K562 (cell line): ENCODE data around the gene PRKAG2. TPM values are rescaled to one million over a fixed set of nuclear protein-coding genes. Genes with fewer than 3 reads are reported as not detected.

Source experiments
- ATAC-seq: fragments of 200-7000 bp; cut with Tn5 transposase; 3 replicates; pipeline ENCODE4 v1.9.1; 2020; ENCODE audit warnings: moderate library complexity
- BruUV-seq: library from RNA; stranded (reverse); fragments of 400-500 nt; replicated peaks from 2 replicates; lab custom pipeline; 2021; lab: Mats Ljungman, UMichigan
- CTCF ChIA-PET: fragments of 300-600 bp; formaldehyde crosslinking; extraction: SDS; loops from one replicate; lab custom pipeline; 2021; ENCODE audit warnings: low intra/inter-chr PET ratio; lab: Yijun Ruan, JAX
- POLR2A ChIA-PET: fragments of 300-600, 350-650 bp; sonication (Branson Sonifier 250); formaldehyde crosslinking; extraction: SDS; loops from one replicate; lab custom pipeline; 2021; ENCODE audit warnings: antibody characterized with exemption, inconsistent platforms; lab: Yijun Ruan, JAX
- DNase-seq, 4 experiments: peaks; one replicate each; pipeline versions ENCODE4 v3.0.0 to v3.0.0-alpha.2; 2011 to 2018; ENCODE audit warnings: low spot score in 3 of 4, mixed read lengths in 3 of 4; ENCODE audit errors: extremely low read depth in 1 of 4
- FAIRE-seq: peaks from 2 replicates; lab custom pipeline; 2011; peaks lifted over from hg19 to GRCh38; lab: Jason Lieb, UNC
- H2AFZ ChIP-seq: 2 replicates; pipeline ENCODE4 v1.6.0; 2011; ENCODE audit warnings: low read depth, low read length, control low read depth, inconsistent platforms
- H3K27ac ChIP-seq: fragments of 200-600 bp; 3 replicates; pipeline ENCODE4 v1.8.0; 2011; ENCODE audit warnings: low read depth, mild to moderate bottlenecking, control low read depth, inconsistent platforms, low read length, moderate library complexity, mixed read lengths; ENCODE audit errors: extremely low read depth
- H3K27me3 ChIP-seq, 2 experiments: fragments of 300-600 bp in 1 of 2; 2 replicates in 1 of 2; 3 replicates in 1 of 2; pipeline versions ENCODE4 v1.6.0 to v1.8.0; 2011; ENCODE audit warnings: inconsistent platforms in 2 of 2, low read length in 2 of 2, mild to moderate bottlenecking in 1 of 2, mixed read lengths in 1 of 2, moderate library complexity in 1 of 2; ENCODE audit not compliant: control insufficient read depth in 2 of 2, insufficient read depth in 2 of 2
- H3K36me3 ChIP-seq: fragments of 300-600 bp; 3 replicates; pipeline ENCODE4 v1.8.0; 2011; ENCODE audit warnings: mild to moderate bottlenecking, low read length, inconsistent platforms; ENCODE audit not compliant: control insufficient read depth, insufficient read depth
- H3K4me1 ChIP-seq, 2 experiments: fragments of 200-600 bp in 1 of 2; replicated peaks in 1 of 2; 2 replicates in 1 of 2; 3 replicates in 1 of 2; pipeline versions ENCODE4 v1.5.1 to v1.8.0; 2011; ENCODE audit warnings: inconsistent platforms in 2 of 2, low read length in 2 of 2, mild to moderate bottlenecking in 1 of 2, mixed read lengths in 1 of 2, moderate library complexity in 1 of 2; ENCODE audit not compliant: control insufficient read depth in 2 of 2, insufficient read depth in 2 of 2
- H3K4me2 ChIP-seq: 2 replicates; pipeline ENCODE4 v1.6.1; 2011; ENCODE audit warnings: low read length, control low read depth, inconsistent platforms, mixed read lengths; ENCODE audit not compliant: insufficient read depth
- H3K4me3 ChIP-seq: fragments of 200-600 bp; sonication (generic), shearing (Covaris generic); 2 replicates; pipeline ENCODE4 v1.5.1; 2016; ENCODE audit warnings: control low read depth, inconsistent platforms
- H3K79me2 ChIP-seq: fragments of 200-600 bp; 3 replicates; pipeline ENCODE4 v1.8.0; 2011; ENCODE audit warnings: low read length, inconsistent platforms; ENCODE audit not compliant: control insufficient read depth, insufficient read depth
- H3K9ac ChIP-seq, 2 experiments: 2 replicates each; pipeline versions ENCODE4 v1.6.0 to v1.6.1; 2011; ENCODE audit warnings: low read depth in 2 of 2, low read length in 2 of 2, control low read depth in 1 of 2, inconsistent platforms in 1 of 2, mild to moderate bottlenecking in 1 of 2, mixed read lengths in 1 of 2; ENCODE audit not compliant: insufficient read depth in 1 of 2
- H3K9me1 ChIP-seq: one replicate; pipeline ENCODE4 v1.6.0; 2011; ENCODE audit warnings: inconsistent platforms, mild to moderate bottlenecking, low read length, moderate library complexity; ENCODE audit not compliant: control insufficient read depth, insufficient read depth
- H3K9me3 ChIP-seq: replicated peaks from 2 replicates; pipeline ENCODE4 v1.5.1; 2011; ENCODE audit warnings: low read depth, low read length, inconsistent platforms; ENCODE audit not compliant: control insufficient read depth, insufficient read depth
- H4K20me1 ChIP-seq: replicated peaks from 2 replicates; pipeline ENCODE4 v1.6.1; 2011; ENCODE audit warnings: low read length, inconsistent platforms, mixed read lengths; ENCODE audit not compliant: control insufficient read depth, insufficient read depth
- ARID1B ChIP-seq: fragments of 450-650 bp; IDR thresholded peaks from 2 replicates; pipeline ENCODE4 v1.6.1; 2016; ENCODE audit warnings: antibody characterized with exemption, mild to moderate bottlenecking, inconsistent platforms
- COPS2 ChIP-seq: fragments of 450-650 bp; conservative IDR thresholded peaks from 2 replicates; pipeline ENCODE4 v1.6.1; 2016; ENCODE audit warnings: mild to moderate bottlenecking, moderate library complexity
- HSF4 ChIP-seq: fragments of 250-450 bp; sonication (Bioruptor Pico); IDR thresholded peaks from 2 replicates; pipeline ENCODE4 v2.1.2; 2022; ENCODE audit warnings: mild to moderate bottlenecking, moderate library complexity, borderline replicate concordance
- MAFG ChIP-seq: fragments of 450-650 bp; conservative IDR thresholded peaks from 2 replicates; pipeline ENCODE4 v1.6.1; 2016; ENCODE audit warnings: missing genetic modification characterization, missing compliant biosample characterization
- XRCC5 ChIP-seq: fragments of 200-400 bp; formaldehyde crosslinking; IDR thresholded peaks from 2 replicates; pipeline ENCODE4 v1.6.1; 2017; ENCODE audit warnings: low read depth, mild to moderate bottlenecking, low read length
- ZNF140 ChIP-seq: fragments of 250-450 bp; sonication (Bioruptor Pico); IDR thresholded peaks from 2 replicates; pipeline ENCODE4 v1.8.0; 2021; ENCODE audit warnings: moderate library complexity, mild to moderate bottlenecking, inconsistent platforms
- WGBS: fragments of 100-300 bp; shearing (Covaris generic); methylation state at CpG from one replicate; pipeline ENCODE4 v1.1.6; 2016; ENCODE audit warnings: low coverage, mixed read lengths; ENCODE audit not compliant: insufficient coverage; ENCODE audit errors: missing lambda C conversion rate; 5-methylcytosine and 5-hydroxymethylcytosine counted together
- in situ Hi-C: fragments of 300-500 bp; cut with MboI; formaldehyde crosslinking; loops from 4 replicates; pipeline ENCODE4 v1.15.0; 2018; ENCODE audit warnings: inconsistent platforms, mixed read lengths
- intact Hi-C: fragments of 100-400 bp; cut with micrococcal nuclease; formaldehyde crosslinking; loops from 2 replicates; pipeline ENCODE4 v1.14.2; 2022
- polyA plus RNA-seq, 8 experiments: library from polyadenylated mRNA; depleted of rRNA in 4 of 8; stranded (reverse) in 5 of 8; unstranded in 3 of 8; fragments of >200 nt; fragmentation: Nextera tagmentation in 2 of 8; fragmentation: Illumina TruSeq in 1 of 8; extraction: Ambion mirVana in 2 of 8; extraction: Trizol in 1 of 8; gene quantifications; 2 replicates each; pipeline versions ENCODE4 v1.2.1 to v1.2.3, GENCODE V29; 2011 to 2014; ENCODE audit warnings: inconsistent platforms in 1 of 8, missing spikeins in 1 of 8
- total RNA-seq, 7 experiments: library from RNA; depleted of rRNA in 6 of 7; stranded (reverse); fragments of >200 nt in 6 of 7; fragmentation: Illumina TruSeq in 2 of 7; extraction: Trizol in 2 of 7; gene quantifications; 2 replicates each; pipeline versions ENCODE4 v1.2.1 to v1.2.3, GENCODE V29; 2011 to 2021; ENCODE audit warnings: low replicate concordance in 1 of 7
- TF ChIP-seq, protein P1 (sequence below): sonication (generic); IDR thresholded peaks from 2 replicates; pipeline ENCODE4 v1.6.1; 2016
- TF ChIP-seq, protein P2 (sequence below): fragments of 250-450 bp; sonication (Bioruptor Pico); IDR thresholded peaks from 2 replicates; pipeline ENCODE4 v1.5.0; 2022; ENCODE audit warnings: mild to moderate bottlenecking
- TF ChIP-seq, protein P3 (sequence below): fragments of 200-800 bp; sonication (Bioruptor generic); IDR thresholded peaks from 2 replicates; pipeline ENCODE4 v1.6.1; 2017; ENCODE audit warnings: missing genetic modification characterization, missing compliant biosample characterization
- TF ChIP-seq, protein P4 (sequence below): fragments of 450-650 bp; IDR thresholded peaks from one replicate; pipeline ENCODE4 v1.6.1; 2018; ENCODE audit warnings: mild to moderate bottlenecking, moderate library complexity; ENCODE audit not compliant: partially characterized antibody
- TF ChIP-seq, protein P5 (sequence below), 2 experiments: fragments of 200-800 bp in 1 of 2; sonication (Bioruptor generic) in 1 of 2; sonication (generic) in 1 of 2; formaldehyde crosslinking in 1 of 2; IDR thresholded peaks in 1 of 2; conservative IDR thresholded peaks in 1 of 2; 2 replicates each; pipeline versions ENCODE4 v1.5.0 to v1.6.1; 2016 to 2020; ENCODE audit warnings: missing compliant biosample characterization in 1 of 2, missing genetic modification characterization in 1 of 2, missing genetic modification reagents in 1 of 2

The PRKAG2 gene
- total and polyA plus RNA-seq, 9 of the 15 experiments (the other 6 are each of a cell fraction or from before 2014, with no cell fraction given) = 0.99 to 5.6 (median 3.3) TPM

DNA sequence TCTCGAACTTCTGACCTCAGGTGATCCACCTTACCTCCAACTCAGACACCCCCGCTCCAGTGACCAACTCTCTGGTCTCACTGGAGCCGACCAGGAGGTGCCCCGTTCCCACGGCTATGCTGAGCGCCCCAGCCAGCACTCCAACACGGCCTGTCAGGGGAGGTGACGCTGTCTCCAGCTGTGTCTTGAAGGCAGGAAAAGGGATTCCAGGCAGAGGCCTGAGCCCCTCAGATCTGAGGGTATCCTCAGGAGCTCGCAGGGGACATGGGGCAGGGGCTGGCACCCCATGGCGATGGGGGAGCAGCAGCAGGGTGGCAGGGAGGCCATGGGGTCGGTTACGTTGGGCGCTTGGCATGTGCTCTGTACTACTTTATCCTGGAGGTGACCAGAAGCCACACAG lies 262.9 kb downstream of the PRKAG2 start:
- TF ChIP-seq XRCC5 (no peak), MAFG (tag) (no peak), HSF4 (CRISPR knock-in tag) (no peak), COPS2 (no peak), ARID1B (no peak), ZNF140 (CRISPR knock-in tag) (no peak)
- TF ChIP-seq, protein P1, sequence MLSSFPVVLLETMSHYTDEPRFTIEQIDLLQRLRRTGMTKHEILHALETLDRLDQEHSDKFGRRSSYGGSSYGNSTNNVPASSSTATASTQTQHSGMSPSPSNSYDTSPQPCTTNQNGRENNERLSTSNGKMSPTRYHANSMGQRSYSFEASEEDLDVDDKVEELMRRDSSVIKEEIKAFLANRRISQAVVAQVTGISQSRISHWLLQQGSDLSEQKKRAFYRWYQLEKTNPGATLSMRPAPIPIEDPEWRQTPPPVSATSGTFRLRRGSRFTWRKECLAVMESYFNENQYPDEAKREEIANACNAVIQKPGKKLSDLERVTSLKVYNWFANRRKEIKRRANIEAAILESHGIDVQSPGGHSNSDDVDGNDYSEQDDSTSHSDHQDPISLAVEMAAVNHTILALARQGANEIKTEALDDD = no peak
- TF ChIP-seq, protein P2, sequence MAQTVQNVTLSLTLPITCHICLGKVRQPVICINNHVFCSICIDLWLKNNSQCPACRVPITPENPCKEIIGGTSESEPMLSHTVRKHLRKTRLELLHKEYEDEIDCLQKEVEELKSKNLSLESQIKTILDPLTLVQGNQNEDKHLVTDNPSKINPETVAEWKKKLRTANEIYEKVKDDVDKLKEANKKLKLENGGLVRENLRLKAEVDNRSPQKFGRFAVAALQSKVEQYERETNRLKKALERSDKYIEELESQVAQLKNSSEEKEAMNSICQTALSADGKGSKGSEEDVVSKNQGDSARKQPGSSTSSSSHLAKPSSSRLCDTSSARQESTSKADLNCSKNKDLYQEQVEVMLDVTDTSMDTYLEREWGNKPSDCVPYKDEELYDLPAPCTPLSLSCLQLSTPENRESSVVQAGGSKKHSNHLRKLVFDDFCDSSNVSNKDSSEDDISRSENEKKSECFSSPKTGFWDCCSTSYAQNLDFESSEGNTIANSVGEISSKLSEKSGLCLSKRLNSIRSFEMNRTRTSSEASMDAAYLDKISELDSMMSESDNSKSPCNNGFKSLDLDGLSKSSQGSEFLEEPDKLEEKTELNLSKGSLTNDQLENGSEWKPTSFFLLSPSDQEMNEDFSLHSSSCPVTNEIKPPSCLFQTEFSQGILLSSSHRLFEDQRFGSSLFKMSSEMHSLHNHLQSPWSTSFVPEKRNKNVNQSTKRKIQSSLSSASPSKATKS (CRISPR knock-in tag) = no peak
- TF ChIP-seq, protein P3, sequence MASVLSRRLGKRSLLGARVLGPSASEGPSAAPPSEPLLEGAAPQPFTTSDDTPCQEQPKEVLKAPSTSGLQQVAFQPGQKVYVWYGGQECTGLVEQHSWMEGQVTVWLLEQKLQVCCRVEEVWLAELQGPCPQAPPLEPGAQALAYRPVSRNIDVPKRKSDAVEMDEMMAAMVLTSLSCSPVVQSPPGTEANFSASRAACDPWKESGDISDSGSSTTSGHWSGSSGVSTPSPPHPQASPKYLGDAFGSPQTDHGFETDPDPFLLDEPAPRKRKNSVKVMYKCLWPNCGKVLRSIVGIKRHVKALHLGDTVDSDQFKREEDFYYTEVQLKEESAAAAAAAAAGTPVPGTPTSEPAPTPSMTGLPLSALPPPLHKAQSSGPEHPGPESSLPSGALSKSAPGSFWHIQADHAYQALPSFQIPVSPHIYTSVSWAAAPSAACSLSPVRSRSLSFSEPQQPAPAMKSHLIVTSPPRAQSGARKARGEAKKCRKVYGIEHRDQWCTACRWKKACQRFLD = no peak
- TF ChIP-seq, protein P4, sequence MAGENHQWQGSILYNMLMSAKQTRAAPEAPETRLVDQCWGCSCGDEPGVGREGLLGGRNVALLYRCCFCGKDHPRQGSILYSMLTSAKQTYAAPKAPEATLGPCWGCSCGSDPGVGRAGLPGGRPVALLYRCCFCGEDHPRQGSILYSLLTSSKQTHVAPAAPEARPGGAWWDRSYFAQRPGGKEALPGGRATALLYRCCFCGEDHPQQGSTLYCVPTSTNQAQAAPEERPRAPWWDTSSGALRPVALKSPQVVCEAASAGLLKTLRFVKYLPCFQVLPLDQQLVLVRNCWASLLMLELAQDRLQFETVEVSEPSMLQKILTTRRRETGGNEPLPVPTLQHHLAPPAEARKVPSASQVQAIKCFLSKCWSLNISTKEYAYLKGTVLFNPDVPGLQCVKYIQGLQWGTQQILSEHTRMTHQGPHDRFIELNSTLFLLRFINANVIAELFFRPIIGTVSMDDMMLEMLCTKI = no peak
- TF ChIP-seq, protein P5, sequence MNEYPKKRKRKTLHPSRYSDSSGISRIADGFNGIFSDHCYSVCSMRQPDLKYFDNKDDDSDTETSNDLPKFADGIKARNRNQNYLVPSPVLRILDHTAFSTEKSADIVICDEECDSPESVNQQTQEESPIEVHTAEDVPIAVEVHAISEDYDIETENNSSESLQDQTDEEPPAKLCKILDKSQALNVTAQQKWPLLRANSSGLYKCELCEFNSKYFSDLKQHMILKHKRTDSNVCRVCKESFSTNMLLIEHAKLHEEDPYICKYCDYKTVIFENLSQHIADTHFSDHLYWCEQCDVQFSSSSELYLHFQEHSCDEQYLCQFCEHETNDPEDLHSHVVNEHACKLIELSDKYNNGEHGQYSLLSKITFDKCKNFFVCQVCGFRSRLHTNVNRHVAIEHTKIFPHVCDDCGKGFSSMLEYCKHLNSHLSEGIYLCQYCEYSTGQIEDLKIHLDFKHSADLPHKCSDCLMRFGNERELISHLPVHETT (CRISPR knock-in tag; conservative IDR thresholded peaks at IDR 0.05 in 1 of 2, IDR thresholded peaks at IDR 0.05 in 1 of 2) = no peak
- H4K20me1 ChIP-seq = 0 out of 2 replicates have a peak, but pooled peaks cover 5% of the 10 kb centered on the region
- ChIA-PET CTCF (no interaction called here), POLR2A (interaction anchor here (1.1 kb wide), 1 partner anchor 14 kb away, joined by 3 read pairs; no protein-coding TSS in a partner anchor)
- H3K4me3 ChIP-seq = no peak overlapping the region
- intact Hi-C loops = no loop called here
- H3K4me1 ChIP-seq = no peaks in the 10 kb centered on the region
- no peaks in the 10 kb centered on the region for H3K9me1 ChIP-seq
- 2% methylated on average over 13 of the region's 13 CpGs for WGBS
- no peaks in the 10 kb centered on the region for H3K9me3 ChIP-seq
- no peaks in the 10 kb centered on the region for H3K79me2 ChIP-seq
- BruUV-seq = no TSS peak
- no peak overlapping the region for H3K9ac ChIP-seq
- FAIRE-seq (no peak), ATAC-seq (no peak), DNase-seq (no peak)
- H3K27ac ChIP-seq = no peak overlapping the region
- in situ Hi-C loops = no loop called here
- H3K27me3 ChIP-seq = peaks cover 47 to 68% of the 10 kb centered on the region in 2 experiments
- H2AFZ ChIP-seq = no peak overlapping the region
- H3K4me2 ChIP-seq = no peak overlapping the region
- no peaks in the 10 kb centered on the region for H3K36me3 ChIP-seq
